HG03378 (cell line): Measurements from ENCODE around the gene PLCH1.

Source experiments
- ATAC-seq: cut with Tn5 transposase; IDR thresholded peaks from one replicate; pipeline ENCODE4 v1.9.1; 2021; ENCODE audit warnings: mild to moderate bottlenecking, moderate library complexity; ENCODE audit not compliant: unreplicated experiment

Gene PLCH1

GRCh38 chr3:155611456-155611855, 133.4 kb downstream of the PLCH1 start:
- no peak for ATAC-seq

- no peak for ATAC-seq
Measured at GRCh38 chr3:155609586-155609985, 135.3 kb downstream of the PLCH1 start.

- ATAC-seq: no peak
Measured at GRCh38 chr3:155608228-155608920, 136.5 kb downstream of the PLCH1 start.

- no peak for ATAC-seq
Measured at GRCh38 chr3:155607761-155608160, 137.1 kb downstream of the PLCH1 start.

- ATAC-seq: no peak
Measured at GRCh38 chr3:155605571-155605970, 139.3 kb downstream of the PLCH1 start.

- ATAC-seq: no peak
Measured at GRCh38 chr3:155604967-155605366, 139.9 kb downstream of the PLCH1 start.

- ATAC-seq: no peak
Measured at GRCh38 chr3:155604126-155604525, 140.7 kb downstream of the PLCH1 start.

- ATAC-seq: no peak
Measured at GRCh38 chr3:155603302-155603701, 141.6 kb downstream of the PLCH1 start.

GRCh38 chr3:155602307-155602706, 142.6 kb downstream of the PLCH1 start:
- peak; percentile 53 for ATAC-seq

GRCh38 chr3:155598671-155599070, 146.2 kb downstream of the PLCH1 start:
- no peak for ATAC-seq

GRCh38 chr3:155596615-155597014, 148.3 kb downstream of the PLCH1 start:
- no peak for ATAC-seq

- ATAC-seq: no peak
Measured at GRCh38 chr3:155595371-155595770, 149.5 kb downstream of the PLCH1 start.

- no peak for ATAC-seq
Measured at GRCh38 chr3:155594526-155595187, 150.2 kb downstream of the PLCH1 start.

- no peak for ATAC-seq
Measured at GRCh38 chr3:155587581-155587980, 157.3 kb downstream of the PLCH1 start.

- ATAC-seq: no peak
Measured at GRCh38 chr3:155585384-155585783, 159.5 kb downstream of the PLCH1 start.

- no peak for ATAC-seq
Measured at GRCh38 chr3:155581579-155581978, 163.3 kb downstream of the PLCH1 start.

- ATAC-seq: no peak
Measured at GRCh38 chr3:155572085-155572484, 172.8 kb downstream of the PLCH1 start.

- no peak for ATAC-seq
Measured at GRCh38 chr3:155568295-155568694, 176.6 kb downstream of the PLCH1 start.

- ATAC-seq: no peak
Measured at GRCh38 chr3:155560594-155560993, 184.3 kb downstream of the PLCH1 start.

- no peak for ATAC-seq
Measured at GRCh38 chr3:155560135-155560534, 184.7 kb downstream of the PLCH1 start.

GRCh38 chr3:155556531-155556930, 188.3 kb downstream of the PLCH1 start:
- ATAC-seq: no peak

- ATAC-seq: no peak
Measured at GRCh38 chr3:155555479-155556060, 189.3 kb downstream of the PLCH1 start.
